H7 (cell line): ENCODE data around the gene UBA7. TPM values are rescaled to one million over a fixed set of nuclear protein-coding genes. Genes with fewer than 3 reads are reported as not detected.

ENCODE experiments used
- DNase-seq: peaks from one replicate; pipeline ENCODE4 v3.0.0; 2012
- H3K27me3 ChIP-seq: 2 replicates; pipeline ENCODE4 v1.6.0; 2011; ENCODE audit warnings: mild to moderate bottlenecking, low read length; ENCODE audit not compliant: control insufficient read depth, insufficient read depth
- H3K36me3 ChIP-seq: replicated peaks from 2 replicates; pipeline ENCODE4 v1.5.1; 2011; ENCODE audit warnings: low read length; ENCODE audit not compliant: control insufficient read depth, insufficient read depth
- H3K4me3 ChIP-seq: 2 replicates; pipeline ENCODE4 v1.5.1; 2011; ENCODE audit warnings: low read depth, mild to moderate bottlenecking, control low read depth, low read length, moderate library complexity; ENCODE audit not compliant: insufficient read depth
- total RNA-seq: library from RNA; depleted of rRNA; stranded (reverse); fragments of >200 nt; shearing (Covaris generic); gene quantifications from 2 replicates; pipeline ENCODE4 v1.2.3, GENCODE V29; 2014

UBA7 gene
- total RNA-seq, 1 experiment from 2014 or later = 0.07 TPM

- no peak for DNase-seq
- no peaks in the 10 kb centered on the region for H3K36me3 ChIP-seq
- H3K4me3 ChIP-seq = no peak overlapping the region
- H3K27me3 ChIP-seq = peaks cover 12% of the 10 kb centered on the region
Measured at GRCh38 chr3:49799105-49799504, 14.6 kb downstream of the UBA7 start.

GRCh38 chr3:49794926-49795905 lies 18.5 kb downstream of the UBA7 start:
- no peaks in the 10 kb centered on the region for H3K36me3 ChIP-seq
- peak; percentile 42 for DNase-seq
- no peak overlapping the region for H3K4me3 ChIP-seq
- peaks cover 2% of the 10 kb centered on the region; the same call in 1 of the 2 replicates for H3K27me3 ChIP-seq

- Histone ChIP-seq H3K4me3 (no peak overlapping the region), H3K27me3 (peaks cover 2% of the 10 kb centered on the region; the same call in 1 of the 2 replicates), H3K36me3 (no peaks in the 10 kb centered on the region)
- DNase-seq = peak; percentile 21
Measured at GRCh38 chr3:49794431-49794830, 19.3 kb downstream of the UBA7 start.

GRCh38 chr3:49793486-49794085 lies 20.2 kb downstream of the UBA7 start:
- Histone ChIP-seq H3K4me3 (no peak overlapping the region), H3K27me3 (peaks cover 2% of the 10 kb centered on the region; the same call in 1 of the 2 replicates), H3K36me3 (no peaks in the 10 kb centered on the region)
- no peak for DNase-seq

- H3K27me3 ChIP-seq = peaks cover 2% of the 10 kb centered on the region; the same call in 1 of the 2 replicates
- DNase-seq = no peak
- H3K36me3 ChIP-seq = no peaks in the 10 kb centered on the region
- H3K4me3 ChIP-seq = no peak overlapping the region
Measured at GRCh38 chr3:49792371-49793150, 21.2 kb downstream of the UBA7 start.

GRCh38 chr3:49791571-49791970 lies 22.2 kb downstream of the UBA7 start:
- H3K27me3 ChIP-seq = peaks cover 2% of the 10 kb centered on the region; the same call in 1 of the 2 replicates
- DNase-seq = no peak
- no peak overlapping the region for H3K4me3 ChIP-seq
- H3K36me3 ChIP-seq = no peaks in the 10 kb centered on the region

- H3K4me3 ChIP-seq = no peak overlapping the region
- no peaks in the 10 kb centered on the region for H3K36me3 ChIP-seq
- DNase-seq = peak; percentile 20
- peaks cover 2% of the 10 kb centered on the region; the same call in 1 of the 2 replicates for H3K27me3 ChIP-seq
Measured at GRCh38 chr3:49790626-49791411, 22.9 kb downstream of the UBA7 start.

- H3K4me3 ChIP-seq = no peak overlapping the region
- H3K27me3 ChIP-seq = peaks cover 2% of the 10 kb centered on the region; the same call in 1 of the 2 replicates
- DNase-seq = no peak
- H3K36me3 ChIP-seq = no peaks in the 10 kb centered on the region
Measured at GRCh38 chr3:49788056-49788455, 25.7 kb downstream of the UBA7 start.

- no peak for DNase-seq
- Histone ChIP-seq H3K4me3 (no peak overlapping the region), H3K27me3 (peaks cover 2% of the 10 kb centered on the region; the same call in 1 of the 2 replicates), H3K36me3 (no peaks in the 10 kb centered on the region)
Measured at GRCh38 chr3:49787536-49787935, 26.2 kb downstream of the UBA7 start.

- no peak for DNase-seq
- Histone ChIP-seq H3K4me3 (peak overlapping the region; percentile 43), H3K27me3 (peaks cover 2% of the 10 kb centered on the region; the same call in 1 of the 2 replicates), H3K36me3 (no peaks in the 10 kb centered on the region)
Measured at GRCh38 chr3:49787182-49787464, 26.6 kb downstream of the UBA7 start.

GRCh38 chr3:49786357-49787181 lies 27.2 kb downstream of the UBA7 start, which contains the start of gene IP6K1:
TSS of gene IP6K1 (minus strand) at chr3:49786542. CDS start at chr3:49748040, 38,502 bp downstream.
- H3K27me3 ChIP-seq = no peaks in the 10 kb centered on the region
- DNase-seq = peak; percentile 100
- no peaks in the 10 kb centered on the region; the same call in 1 of the 2 replicates for H3K36me3 ChIP-seq
- peak within 1 kb of the TSS; percentile 91 for H3K4me3 ChIP-seq

GRCh38 chr3:49785565-49786356 lies 28.0 kb downstream of the UBA7 start:
- H3K36me3 ChIP-seq = no peaks in the 10 kb centered on the region; the same call in 1 of the 2 replicates
- no peaks in the 10 kb centered on the region for H3K27me3 ChIP-seq
- peak; percentile 70 for DNase-seq
- H3K4me3 ChIP-seq = peak overlapping the region; percentile 91
